Bronchial epithelial cell (primary cell): Measurements from ENCODE around the gene GPRC6A. TPM values are rescaled to one million over a fixed set of nuclear protein-coding genes. Genes with fewer than 3 reads are reported as not detected.

Source experiments
- DNase-seq: peaks from one replicate; pipeline ENCODE4 v3.0.0-alpha.2; 2010; ENCODE audit warnings: low read depth
- FAIRE-seq: peaks from 2 replicates; lab custom pipeline; 2011; peaks lifted over from hg19 to GRCh38; lab: Jason Lieb, UNC
- H3K27me3 ChIP-seq: 2 replicates; pipeline ENCODE4 v1.5.1; 2011; ENCODE audit warnings: low read length; ENCODE audit not compliant: control insufficient read depth, insufficient read depth
- H3K36me3 ChIP-seq: 2 replicates; pipeline ENCODE4 v1.5.1; 2011; ENCODE audit warnings: low read length; ENCODE audit not compliant: control insufficient read depth, insufficient read depth
- H3K4me3 ChIP-seq: 2 replicates; pipeline ENCODE4 v1.5.1; 2011; ENCODE audit warnings: mild to moderate bottlenecking, low read depth, low read length, control low read depth
- CTCF ChIP-seq: IDR thresholded peaks from 2 replicates; pipeline ENCODE4 v1.5.1; 2011; ENCODE audit warnings: mild to moderate bottlenecking, moderate library complexity, low read length, control low read depth, inconsistent platforms; ENCODE audit not compliant: insufficient read depth, severe bottlenecking
- total RNA-seq: library from RNA; depleted of rRNA; stranded (reverse); fragments of >200 nt; gene quantifications from 2 replicates; pipeline ENCODE4 v1.2.1, GENCODE V29; 2014

The GPRC6A gene
- total RNA-seq, 1 donor from 2014 or later, result not detected

GRCh38 chr6:116866281-116866871, 37.5 kb upstream of the GPRC6A start:
- TF ChIP-seq CTCF, result no peak
- DNase-seq (no peak), FAIRE-seq (no peak)
- Histone ChIP-seq H3K27me3 (no peaks in the 10 kb centered on the region), H3K36me3 (no peaks in the 10 kb centered on the region), H3K4me3 (no peak overlapping the region)

- no peak overlapping the region for H3K4me3 ChIP-seq
- no peak for TF ChIP-seq CTCF
- no peak for DNase-seq
- no peaks in the 10 kb centered on the region for H3K27me3 ChIP-seq
- no peak for FAIRE-seq
- H3K36me3 ChIP-seq, result no peaks in the 10 kb centered on the region
These were observed 30.4 kb upstream of the GPRC6A start for GRCh38 chr6:116859264-116859663.

- H3K4me3 ChIP-seq, result no peak overlapping the region
- DNase-seq, result no peak
- FAIRE-seq, result no peak
- H3K36me3 ChIP-seq, result no peaks in the 10 kb centered on the region
- TF ChIP-seq CTCF, result no peak
- no peaks in the 10 kb centered on the region for H3K27me3 ChIP-seq
These were observed 29.2 kb upstream of the GPRC6A start for GRCh38 chr6:116858060-116858459.

GRCh38 chr6:116847227-116847626, 18.3 kb upstream of the GPRC6A start:
- FAIRE-seq (no peak), DNase-seq (peak; percentile 48)
- no peak for TF ChIP-seq CTCF
- Histone ChIP-seq H3K36me3 (no peaks in the 10 kb centered on the region), H3K4me3 (no peak overlapping the region), H3K27me3 (no peaks in the 10 kb centered on the region)

- FAIRE-seq (no peak), DNase-seq (no peak)
- Histone ChIP-seq H3K27me3 (no peaks in the 10 kb centered on the region), H3K4me3 (no peak overlapping the region), H3K36me3 (no peaks in the 10 kb centered on the region)
- TF ChIP-seq CTCF, result no peak
These were observed 13.6 kb upstream of the GPRC6A start for GRCh38 chr6:116842459-116842858.

- H3K36me3 ChIP-seq, result no peaks in the 10 kb centered on the region
- H3K4me3 ChIP-seq, result no peak overlapping the region
- no peaks in the 10 kb centered on the region for H3K27me3 ChIP-seq
- FAIRE-seq (no peak), DNase-seq (peak; percentile 25)
- TF ChIP-seq CTCF, result no peak
These were observed 11.2 kb upstream of the GPRC6A start for GRCh38 chr6:116840091-116840490.
